HepG2 (cell line): Measurements from ENCODE around the gene PIM3. TPM values are rescaled to one million over a fixed set of nuclear protein-coding genes. Genes with fewer than 3 reads are reported as not detected.
A peak's percentile ranks its signal among the peaks of the same experiment; 100 is the strongest.

Experiments used
- GABPB1 ChIP-seq: IDR thresholded peaks from 2 replicates; pipeline ENCODE4 v1.6.1; 2016; ENCODE audit warnings: mild to moderate bottlenecking, missing genetic modification reagents, moderate library complexity, missing compliant biosample characterization
- GATA4 ChIP-seq: sonication (generic); IDR thresholded peaks from 2 replicates; pipeline ENCODE4 v1.6.1; 2016; ENCODE audit warnings: antibody characterized with exemption, low read depth, borderline replicate concordance
- HOXA5 ChIP-seq: sonication (generic); formaldehyde crosslinking; IDR thresholded peaks from 2 replicates; pipeline ENCODE4 v1.4.0; 2020; ENCODE audit warnings: missing genetic modification reagents
- KAT8 ChIP-seq: IDR thresholded peaks from 2 replicates; pipeline ENCODE4 v1.6.1; 2016; ENCODE audit warnings: missing genetic modification reagents, missing compliant biosample characterization
- MAF1 ChIP-seq: sonication (generic); formaldehyde crosslinking; IDR thresholded peaks from 2 replicates; pipeline ENCODE4 v1.5.0; 2020; ENCODE audit warnings: missing genetic modification reagents, borderline replicate concordance
- NFE2L1 ChIP-seq: sonication (generic); formaldehyde crosslinking; IDR thresholded peaks from 2 replicates; pipeline ENCODE4 v1.4.0; 2020; ENCODE audit warnings: missing genetic modification reagents, mild to moderate bottlenecking, borderline replicate concordance
- PCBP1 ChIP-seq: fragments of 200-400 bp; formaldehyde crosslinking; IDR thresholded peaks from 2 replicates; pipeline ENCODE4 v1.6.1; 2017; ENCODE audit warnings: mild to moderate bottlenecking, low read depth, low read length, borderline replicate concordance
- RFXAP ChIP-seq: sonication (generic); formaldehyde crosslinking; IDR thresholded peaks from 2 replicates; pipeline ENCODE4 v1.4.0; 2020; ENCODE audit warnings: missing genetic modification reagents, borderline replicate concordance
- RXRB ChIP-seq: IDR thresholded peaks from 2 replicates; pipeline ENCODE4 v1.6.1; 2016; ENCODE audit warnings: borderline replicate concordance, missing genetic modification reagents, missing compliant biosample characterization
- TCF12 ChIP-seq, 2 experiments: fragments of 450-650 bp in 1 of 2; sonication (generic) in 1 of 2; formaldehyde crosslinking in 1 of 2; IDR thresholded peaks; 2 replicates each; pipeline versions ENCODE4 v1.6.1 to v1.8.0; 2017 to 2022; ENCODE audit warnings: antibody characterized with exemption in 1 of 2, mild to moderate bottlenecking in 1 of 2, missing genetic modification reagents in 1 of 2, moderate library complexity in 1 of 2
- ZBTB1 ChIP-seq: sonication (generic); formaldehyde crosslinking; IDR thresholded peaks from 2 replicates; pipeline ENCODE4 v1.4.0; 2020; ENCODE audit warnings: missing genetic modification reagents, borderline replicate concordance
- ZFP36 ChIP-seq: fragments of 150-350 bp; IDR thresholded peaks from 2 replicates; pipeline ENCODE4 v1.6.1; 2018; ENCODE audit warnings: borderline replicate concordance, low read length, low read depth; ENCODE audit not compliant: partially characterized antibody
- ZNF451 ChIP-seq: sonication (generic); formaldehyde crosslinking; IDR thresholded peaks from 2 replicates; pipeline ENCODE4 v1.5.0; 2020; ENCODE audit warnings: mild to moderate bottlenecking, missing genetic modification reagents
- ZNF709 ChIP-seq: sonication (generic); formaldehyde crosslinking; IDR thresholded peaks from 2 replicates; pipeline ENCODE4 v1.5.0; 2020; ENCODE audit warnings: mild to moderate bottlenecking, missing genetic modification reagents
- polyA plus RNA-seq, 8 experiments: library from polyadenylated mRNA; depleted of rRNA in 3 of 8; stranded (reverse) in 7 of 8; unstranded in 1 of 8; fragments of >200 nt; fragmentation: Illumina TruSeq in 4 of 8; extraction: Trizol in 4 of 8; gene quantifications; 2 replicates each; pipeline versions ENCODE4 v1.2.1 to v1.2.3, GENCODE V29; 2011 to 2016; ENCODE audit warnings: low read depth in 4 of 8, missing spikeins in 1 of 8, mixed read lengths in 1 of 8; ENCODE audit not compliant: insufficient read depth in 1 of 8
- total RNA-seq, 5 experiments: library from RNA; depleted of rRNA; stranded (reverse); fragments of >200 nt; fragmentation: Illumina TruSeq; extraction: Trizol; gene quantifications; 2 replicates each; pipeline ENCODE4 v1.2.3, GENCODE V29; 2016; ENCODE audit warnings: low read depth in 1 of 5
- TF ChIP-seq, protein P1 (sequence below): sonication (generic); formaldehyde crosslinking; IDR thresholded peaks from 2 replicates; pipeline ENCODE4 v1.4.0; 2020; ENCODE audit warnings: missing genetic modification reagents
- TF ChIP-seq, protein P2 (sequence below): IDR thresholded peaks from 2 replicates; pipeline ENCODE4 v1.4.0; 2020; ENCODE audit warnings: mild to moderate bottlenecking, missing genetic modification reagents
- TF ChIP-seq, protein P3 (sequence below): sonication (generic); formaldehyde crosslinking; IDR thresholded peaks from 2 replicates; pipeline ENCODE4 v1.9.0; 2021; ENCODE audit warnings: missing genetic modification reagents, borderline replicate concordance
- TF ChIP-seq, protein P4 (sequence below): IDR thresholded peaks from 2 replicates; pipeline ENCODE4 v1.6.1; 2016; ENCODE audit warnings: missing genetic modification reagents, missing compliant biosample characterization
- TF ChIP-seq, protein P5 (sequence below): sonication (generic); formaldehyde crosslinking; IDR thresholded peaks from 2 replicates; pipeline ENCODE4 v1.5.0; 2020; ENCODE audit warnings: mild to moderate bottlenecking, missing genetic modification reagents

The PIM3 gene
- total and polyA plus RNA-seq, 2 of the 13 experiments (the other 11 are each of a cell fraction or from before 2014, with no cell fraction given), result 21.6 to 31.2 TPM

DNA sequence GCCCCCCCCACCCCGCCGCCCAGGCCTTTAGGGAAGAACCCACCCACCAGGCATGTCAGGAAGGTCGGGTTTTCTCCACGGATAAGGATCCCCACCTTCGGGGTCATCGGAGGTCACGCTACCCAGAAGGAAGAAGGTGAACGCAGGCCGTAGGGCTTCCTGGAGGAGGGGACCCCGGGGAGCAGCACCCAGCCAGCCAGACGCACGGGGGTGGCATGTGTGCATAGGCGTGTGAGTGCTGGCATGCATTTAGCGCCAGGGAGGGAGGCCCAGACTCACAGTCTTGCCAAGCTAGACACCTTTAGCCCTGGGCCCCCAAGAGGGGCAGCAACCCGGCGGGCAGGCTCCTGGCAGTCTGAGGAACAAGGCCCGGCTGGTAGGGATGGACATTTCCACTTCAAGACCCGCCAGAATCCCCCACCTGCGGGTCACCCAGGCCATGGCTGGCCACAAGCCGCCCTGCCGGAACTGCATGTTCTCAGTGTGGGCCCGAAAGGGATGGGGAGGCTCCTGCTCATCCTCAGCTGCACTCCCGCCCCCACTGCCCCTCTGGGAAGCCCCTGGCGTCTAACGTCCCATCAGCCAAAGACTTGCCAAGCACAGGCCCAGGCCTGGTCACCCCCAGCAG lies 16.7 kb upstream of the PIM3 start (continued):
- TF ChIP-seq ZFP36 (peak; percentile 25), TCF12 (IDR thresholded peaks at IDR 0.05) (no peak), TCF12 (CRISPR knock-in tag; IDR thresholded peaks at IDR 0.05) (no peak), KAT8 (CRISPR knock-in tag) (no peak), ZNF451 (peak; percentile 82; the same call in 1 of the 2 replicates), MAF1 (CRISPR knock-in tag) (no peak), GATA4 (no peak), ZBTB1 (CRISPR knock-in tag) (no peak), ZNF709 (CRISPR knock-in tag) (no peak), NFE2L1 (CRISPR knock-in tag) (no peak), RXRB (CRISPR knock-in tag) (0 out of 2 replicates have a peak, but pooled peaks have one; percentile 6), PCBP1 (0 out of 2 replicates have a peak, but pooled peaks have one; percentile 36), RFXAP (CRISPR knock-in tag) (no peak), GABPB1 (peak; percentile 14; the same call in 1 of the 2 replicates), HOXA5 (CRISPR knock-in tag) (no peak)
- TF ChIP-seq, protein P1, sequence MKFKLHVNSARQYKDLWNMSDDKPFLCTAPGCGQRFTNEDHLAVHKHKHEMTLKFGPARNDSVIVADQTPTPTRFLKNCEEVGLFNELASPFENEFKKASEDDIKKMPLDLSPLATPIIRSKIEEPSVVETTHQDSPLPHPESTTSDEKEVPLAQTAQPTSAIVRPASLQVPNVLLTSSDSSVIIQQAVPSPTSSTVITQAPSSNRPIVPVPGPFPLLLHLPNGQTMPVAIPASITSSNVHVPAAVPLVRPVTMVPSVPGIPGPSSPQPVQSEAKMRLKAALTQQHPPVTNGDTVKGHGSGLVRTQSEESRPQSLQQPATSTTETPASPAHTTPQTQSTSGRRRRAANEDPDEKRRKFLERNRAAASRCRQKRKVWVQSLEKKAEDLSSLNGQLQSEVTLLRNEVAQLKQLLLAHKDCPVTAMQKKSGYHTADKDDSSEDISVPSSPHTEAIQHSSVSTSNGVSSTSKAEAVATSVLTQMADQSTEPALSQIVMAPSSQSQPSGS (CRISPR knock-in tag), result no peak
- TF ChIP-seq, protein P2, sequence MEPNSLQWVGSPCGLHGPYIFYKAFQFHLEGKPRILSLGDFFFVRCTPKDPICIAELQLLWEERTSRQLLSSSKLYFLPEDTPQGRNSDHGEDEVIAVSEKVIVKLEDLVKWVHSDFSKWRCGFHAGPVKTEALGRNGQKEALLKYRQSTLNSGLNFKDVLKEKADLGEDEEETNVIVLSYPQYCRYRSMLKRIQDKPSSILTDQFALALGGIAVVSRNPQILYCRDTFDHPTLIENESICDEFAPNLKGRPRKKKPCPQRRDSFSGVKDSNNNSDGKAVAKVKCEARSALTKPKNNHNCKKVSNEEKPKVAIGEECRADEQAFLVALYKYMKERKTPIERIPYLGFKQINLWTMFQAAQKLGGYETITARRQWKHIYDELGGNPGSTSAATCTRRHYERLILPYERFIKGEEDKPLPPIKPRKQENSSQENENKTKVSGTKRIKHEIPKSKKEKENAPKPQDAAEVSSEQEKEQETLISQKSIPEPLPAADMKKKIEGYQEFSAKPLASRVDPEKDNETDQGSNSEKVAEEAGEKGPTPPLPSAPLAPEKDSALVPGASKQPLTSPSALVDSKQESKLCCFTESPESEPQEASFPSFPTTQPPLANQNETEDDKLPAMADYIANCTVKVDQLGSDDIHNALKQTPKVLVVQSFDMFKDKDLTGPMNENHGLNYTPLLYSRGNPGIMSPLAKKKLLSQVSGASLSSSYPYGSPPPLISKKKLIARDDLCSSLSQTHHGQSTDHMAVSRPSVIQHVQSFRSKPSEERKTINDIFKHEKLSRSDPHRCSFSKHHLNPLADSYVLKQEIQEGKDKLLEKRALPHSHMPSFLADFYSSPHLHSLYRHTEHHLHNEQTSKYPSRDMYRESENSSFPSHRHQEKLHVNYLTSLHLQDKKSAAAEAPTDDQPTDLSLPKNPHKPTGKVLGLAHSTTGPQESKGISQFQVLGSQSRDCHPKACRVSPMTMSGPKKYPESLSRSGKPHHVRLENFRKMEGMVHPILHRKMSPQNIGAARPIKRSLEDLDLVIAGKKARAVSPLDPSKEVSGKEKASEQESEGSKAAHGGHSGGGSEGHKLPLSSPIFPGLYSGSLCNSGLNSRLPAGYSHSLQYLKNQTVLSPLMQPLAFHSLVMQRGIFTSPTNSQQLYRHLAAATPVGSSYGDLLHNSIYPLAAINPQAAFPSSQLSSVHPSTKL, result no peak
- TF ChIP-seq, protein P3, sequence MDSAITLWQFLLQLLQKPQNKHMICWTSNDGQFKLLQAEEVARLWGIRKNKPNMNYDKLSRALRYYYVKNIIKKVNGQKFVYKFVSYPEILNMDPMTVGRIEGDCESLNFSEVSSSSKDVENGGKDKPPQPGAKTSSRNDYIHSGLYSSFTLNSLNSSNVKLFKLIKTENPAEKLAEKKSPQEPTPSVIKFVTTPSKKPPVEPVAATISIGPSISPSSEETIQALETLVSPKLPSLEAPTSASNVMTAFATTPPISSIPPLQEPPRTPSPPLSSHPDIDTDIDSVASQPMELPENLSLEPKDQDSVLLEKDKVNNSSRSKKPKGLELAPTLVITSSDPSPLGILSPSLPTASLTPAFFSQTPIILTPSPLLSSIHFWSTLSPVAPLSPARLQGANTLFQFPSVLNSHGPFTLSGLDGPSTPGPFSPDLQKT, result no peak
- TF ChIP-seq, protein P4, sequence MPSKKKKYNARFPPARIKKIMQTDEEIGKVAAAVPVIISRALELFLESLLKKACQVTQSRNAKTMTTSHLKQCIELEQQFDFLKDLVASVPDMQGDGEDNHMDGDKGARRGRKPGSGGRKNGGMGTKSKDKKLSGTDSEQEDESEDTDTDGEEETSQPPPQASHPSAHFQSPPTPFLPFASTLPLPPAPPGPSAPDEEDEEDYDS (CRISPR knock-in tag), result no peak
- TF ChIP-seq, protein P5, sequence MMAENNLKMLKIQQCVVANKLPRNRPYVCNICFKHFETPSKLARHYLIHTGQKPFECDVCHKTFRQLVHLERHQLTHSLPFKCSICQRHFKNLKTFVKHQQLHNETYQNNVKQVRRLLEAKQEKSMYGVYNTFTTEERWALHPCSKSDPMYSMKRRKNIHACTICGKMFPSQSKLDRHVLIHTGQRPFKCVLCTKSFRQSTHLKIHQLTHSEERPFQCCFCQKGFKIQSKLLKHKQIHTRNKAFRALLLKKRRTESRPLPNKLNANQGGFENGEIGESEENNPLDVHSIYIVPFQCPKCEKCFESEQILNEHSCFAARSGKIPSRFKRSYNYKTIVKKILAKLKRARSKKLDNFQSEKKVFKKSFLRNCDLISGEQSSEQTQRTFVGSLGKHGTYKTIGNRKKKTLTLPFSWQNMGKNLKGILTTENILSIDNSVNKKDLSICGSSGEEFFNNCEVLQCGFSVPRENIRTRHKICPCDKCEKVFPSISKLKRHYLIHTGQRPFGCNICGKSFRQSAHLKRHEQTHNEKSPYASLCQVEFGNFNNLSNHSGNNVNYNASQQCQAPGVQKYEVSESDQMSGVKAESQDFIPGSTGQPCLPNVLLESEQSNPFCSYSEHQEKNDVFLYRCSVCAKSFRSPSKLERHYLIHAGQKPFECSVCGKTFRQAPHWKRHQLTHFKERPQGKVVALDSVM (CRISPR knock-in tag), result 0 out of 2 replicates have a peak, but pooled peaks have one; percentile 43
